ENCODE measurements around the gene PPP1R1A. TPM values are rescaled to one million over a fixed set of nuclear protein-coding genes. Genes with fewer than 3 reads are reported as not detected.

The PPP1R1A gene
- total RNA-seq, 4 donors from 2014 or later, result 3.6 to 10.2 (median 7.0) TPM

- no peaks in the 10 kb centered on the region for H3K9me3 ChIP-seq
- H3K36me3 ChIP-seq, result no peaks in the 10 kb centered on the region
- intact Hi-C loops (cut with DNase I), result no loop called here
- TF ChIP-seq EP300 (IDR thresholded peaks at IDR 0.05) (no peak), CTCF (IDR thresholded peaks at IDR 0.05) (no peak), POLR2A (IDR thresholded peaks at IDR 0.05; ENCODE audit: low read depth) (no peak)
- no peak for DNase-seq (ENCODE audit: extremely low spot score)
- H3K4me3 ChIP-seq, result no peak overlapping the region
- 60% methylated on average over 4 of the region's 4 CpGs for WGBS
- H3K27ac ChIP-seq (replicated peaks in 1 of 4), result no peak overlapping the region
- no peaks in the 10 kb centered on the region for H3K4me1 ChIP-seq
- H3K27me3 ChIP-seq, result no peaks in the 10 kb centered on the region
Observed at GRCh38 chr12:54601841-54602240, 13.4 kb upstream of the PPP1R1A start.

GRCh38 chr12:54598970-54599369 lies 10.5 kb upstream of the PPP1R1A start:
- TF ChIP-seq POLR2A (IDR thresholded peaks at IDR 0.05; ENCODE audit: low read depth) (no peak), EP300 (IDR thresholded peaks at IDR 0.05) (no peak)
- intact Hi-C loops (cut with DNase I), result loop anchor here (5.0 kb wide), 1 partner anchor 358 kb away; no protein-coding TSS in a partner anchor

GRCh38 chr12:54596526-54596946 lies 8.1 kb upstream of the PPP1R1A start:
- intact Hi-C loops (cut with DNase I), result loop anchor here (5.0 kb wide), 1 partner anchor 361 kb away; no protein-coding TSS in a partner anchor
- Histone ChIP-seq H3K36me3 (no peaks in the 10 kb centered on the region), H3K9me3 (no peaks in the 10 kb centered on the region), H3K27ac (replicated peaks in 1 of 4) (no peak overlapping the region), H3K4me1 (peaks cover 1 to 7% (median 2%) of the 10 kb centered on the region in 4 donors), H3K4me3 (no peak overlapping the region), H3K27me3 (no peaks in the 10 kb centered on the region)
- DNase-seq (ENCODE audit: extremely low spot score), result no peak
- 35% methylated on average over 3 of the region's 3 CpGs for WGBS
- TF ChIP-seq CTCF (IDR thresholded peaks at IDR 0.05) (peak; percentile 71 to 94 (median 72)), POLR2AphosphoS5 (IDR thresholded peaks at IDR 0.05) (no peak)

More at GRCh38 chr12:54598970-54599369, 10.5 kb upstream of the PPP1R1A start:
- Histone ChIP-seq H3K9me3 (no peaks in the 10 kb centered on the region), H3K27ac (replicated peaks in 1 of 4) (no peak overlapping the region), H3K4me3 (no peak overlapping the region), H3K4me1 (peaks cover 0 to 6% (median 0%) of the 10 kb centered on the region in 4 donors), H3K36me3 (no peaks in the 10 kb centered on the region), H3K27me3 (no peaks in the 10 kb centered on the region)
- 87% methylated on average over 5 of the region's 5 CpGs for WGBS
- DNase-seq (ENCODE audit: extremely low spot score), result no peak

GRCh38 chr12:54595471-54595870 lies 7.0 kb upstream of the PPP1R1A start:
- Histone ChIP-seq H3K4me1 (peaks cover 11 to 17% (median 13%) of the 10 kb centered on the region in 4 donors), H3K4me3 (no peak overlapping the region), H3K27ac (replicated peaks in 1 of 4) (no peak overlapping the region), H3K27me3 (no peaks in the 10 kb centered on the region), H3K36me3 (no peaks in the 10 kb centered on the region), H3K9me3 (no peaks in the 10 kb centered on the region)
- WGBS, result 93% methylated on average over 3 of the region's 3 CpGs
- intact Hi-C loops (cut with DNase I), result loop anchor here (5.0 kb wide), 1 partner anchor 362 kb away; no protein-coding TSS in a partner anchor
- no peak for DNase-seq (ENCODE audit: extremely low spot score)
- no peak for TF ChIP-seq POLR2AphosphoS5 (IDR thresholded peaks at IDR 0.05)
- TF ChIP-seq EP300 (IDR thresholded peaks at IDR 0.05), result no peak
- TF ChIP-seq CTCF (IDR thresholded peaks at IDR 0.05), result no peak
- TF ChIP-seq POLR2A (IDR thresholded peaks at IDR 0.05; ENCODE audit: low read depth), result no peak

- WGBS, result 93% methylated on average over 4 of the region's 5 CpGs
- no peak for DNase-seq (ENCODE audit: extremely low spot score)
- H3K4me1 ChIP-seq, result peaks cover 17 to 25% (median 24%) of the 10 kb centered on the region in 4 donors
- H3K9me3 ChIP-seq, result no peaks in the 10 kb centered on the region
- H3K27ac ChIP-seq (replicated peaks in 1 of 4), result no peak overlapping the region
- H3K27me3 ChIP-seq, result peaks cover 0 to under 1% (median 0%) of the 10 kb centered on the region in 4 donors
- H3K4me3 ChIP-seq, result no peak overlapping the region
- no peak for TF ChIP-seq POLR2AphosphoS5 (IDR thresholded peaks at IDR 0.05)
- TF ChIP-seq CTCF (IDR thresholded peaks at IDR 0.05), result no peak
- no peak for TF ChIP-seq POLR2A (IDR thresholded peaks at IDR 0.05; ENCODE audit: low read depth)
- no peak for TF ChIP-seq EP300 (IDR thresholded peaks at IDR 0.05)
- H3K36me3 ChIP-seq, result no peaks in the 10 kb centered on the region
- intact Hi-C loops (cut with DNase I), result no loop called here
Observed at GRCh38 chr12:54593725-54594124, 5.3 kb upstream of the PPP1R1A start.

All from esophagus muscularis mucosa (tissue), 4 donors.